Measurements from ENCODE around the gene DNLZ.

- no peak for TF ChIP-seq CTCF (IDR thresholded peaks at IDR 0.05; ENCODE audit: low read depth, low read length, poor library complexity, severe bottlenecking)
- no peak for TF ChIP-seq EZH2phosphoT487 (IDR thresholded peaks at IDR 0.05; ENCODE audit: borderline replicate concordance, low read length)
Measured at GRCh38 chr9:136405481-136405880, 41.9 kb upstream of the DNLZ start.
